LHCN-M2 (cell line): ENCODE data around the gene CERKL. TPM values are rescaled to one million over a fixed set of nuclear protein-coding genes. Genes with fewer than 3 reads are reported as not detected.
"Not testable (repeated sequence)": the region's sequence is repeated elsewhere in the genome, so short reads cannot be mapped to it uniquely, and the experiment has no call there.

Experiments used
- DNase-seq: peaks from one replicate; pipeline ENCODE4 v3.0.0-alpha.2; 2012; ENCODE audit warnings: low read depth
- polyA plus RNA-seq: library from polyadenylated mRNA; unstranded; fragments of >200 nt; gene quantifications from one replicate; pipeline ENCODE4 v1.2.1, GENCODE V29; 2012; ENCODE audit warnings: missing spikeins
- total RNA-seq: library from RNA; depleted of rRNA; stranded (reverse); fragments of >200 nt; gene quantifications from 2 replicates; pipeline ENCODE4 v1.2.3, GENCODE V29; 2014; rRNA removed

The CERKL gene
- total RNA-seq, result 0.17 TPM in 1 of 2 replicates, not detected in the other
- polyA plus RNA-seq, result 1.9 TPM

- DNase-seq, result no peak
Measured at GRCh38 chr2:181656450-181657291, at the start of gene CERKL. TSS of gene CERKL (minus strand) at chr2:181657105. CDS start at chr2:181657006, 99 bp downstream.

- DNase-seq, result not testable (repeated sequence)
Measured at GRCh38 chr2:181702519-181702918, 45.6 kb upstream of the CERKL start.

- no peak for DNase-seq
Measured at GRCh38 chr2:181698223-181698622, 41.3 kb upstream of the CERKL start.

GRCh38 chr2:181697571-181697970 is 40.7 kb upstream of the CERKL start:
- DNase-seq, result no peak

- no peak for DNase-seq
Measured at GRCh38 chr2:181697126-181697525, 40.2 kb upstream of the CERKL start.

GRCh38 chr2:181694271-181694670 is 37.4 kb upstream of the CERKL start:
- DNase-seq, result no peak

GRCh38 chr2:181690860-181691259 is 34.0 kb upstream of the CERKL start:
- no peak for DNase-seq

GRCh38 chr2:181686576-181687185 is 29.8 kb upstream of the CERKL start:
- no peak for DNase-seq

GRCh38 chr2:181685150-181685688 is 28.3 kb upstream of the CERKL start:
- DNase-seq, result no peak

GRCh38 chr2:181684454-181685149 is 27.7 kb upstream of the CERKL start:
- DNase-seq, result no peak

GRCh38 chr2:181683518-181684453 is 26.9 kb upstream of the CERKL start:
- DNase-seq, result no peak

GRCh38 chr2:181682795-181683517 is 26.1 kb upstream of the CERKL start:
- DNase-seq, result no peak

- DNase-seq, result no peak
Measured at GRCh38 chr2:181682026-181682789, 25.3 kb upstream of the CERKL start.

- no peak for DNase-seq
Measured at GRCh38 chr2:181680937-181681811, 24.3 kb upstream of the CERKL start.

GRCh38 chr2:181680055-181680936 is 23.4 kb upstream of the CERKL start, which contains the start of gene NEUROD1:
TSS of gene NEUROD1 (minus strand) at chr2:181680517. CDS start at chr2:181678860, 1,657 bp downstream.
- DNase-seq, result no peak

- DNase-seq, result no peak
Measured at GRCh38 chr2:181679544-181679979, 22.7 kb upstream of the CERKL start.

- no peak for DNase-seq
Measured at GRCh38 chr2:181678861-181679543, 22.1 kb upstream of the CERKL start.
